HG03469 (cell line): ENCODE data around the gene GATC.
A peak's percentile ranks its signal among the peaks of the same experiment; 100 is the strongest.

Experiments used
- ATAC-seq: cut with Tn5 transposase; IDR thresholded peaks from one replicate; pipeline ENCODE4 v1.9.1; 2021; ENCODE audit warnings: mild to moderate bottlenecking, moderate library complexity, moderate number of reproducible peaks; ENCODE audit not compliant: unreplicated experiment

The GATC gene

DNA sequence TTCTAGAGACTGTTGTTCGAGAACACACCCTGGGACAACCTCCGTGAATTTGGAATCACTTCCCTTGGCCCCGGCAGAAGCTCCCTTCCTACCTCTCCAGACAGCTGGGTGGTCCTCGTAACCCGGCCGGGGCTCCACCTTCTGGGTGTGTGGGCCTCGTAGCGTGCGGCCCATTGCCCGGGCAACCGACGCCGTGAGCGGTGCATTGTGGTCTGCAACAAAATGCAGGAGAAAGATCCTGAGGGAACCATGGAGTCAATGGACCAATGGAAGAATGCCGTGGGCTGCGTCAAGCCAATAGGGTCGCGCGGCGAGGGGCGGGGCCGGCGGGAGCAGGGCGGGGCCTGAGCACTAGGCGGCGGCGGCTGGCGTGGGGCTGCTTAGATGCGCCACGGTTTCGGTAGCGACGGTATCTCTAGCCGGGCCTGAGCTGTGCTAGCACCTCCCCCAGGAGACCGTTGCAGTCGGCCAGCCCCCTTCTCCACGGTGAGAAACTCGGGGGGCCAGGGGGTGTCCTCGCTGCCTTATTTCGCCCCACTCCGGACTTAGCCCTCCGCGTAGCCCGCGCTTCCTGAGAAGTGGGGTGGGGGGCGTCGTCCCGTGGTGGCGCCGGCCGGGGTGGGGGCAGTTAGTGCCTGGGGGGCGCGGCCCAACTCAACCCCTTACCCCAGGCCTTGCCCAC, 49.6 kb downstream of the GATC start, which contains the start of gene DYNLL1:
DYNLL1 (plus strand) TSS at position 383 of the 682 bp plus-strand sequence. CDS start 309 bp downstream, outside the sequence.
- peak; percentile 80 for ATAC-seq

DNA sequence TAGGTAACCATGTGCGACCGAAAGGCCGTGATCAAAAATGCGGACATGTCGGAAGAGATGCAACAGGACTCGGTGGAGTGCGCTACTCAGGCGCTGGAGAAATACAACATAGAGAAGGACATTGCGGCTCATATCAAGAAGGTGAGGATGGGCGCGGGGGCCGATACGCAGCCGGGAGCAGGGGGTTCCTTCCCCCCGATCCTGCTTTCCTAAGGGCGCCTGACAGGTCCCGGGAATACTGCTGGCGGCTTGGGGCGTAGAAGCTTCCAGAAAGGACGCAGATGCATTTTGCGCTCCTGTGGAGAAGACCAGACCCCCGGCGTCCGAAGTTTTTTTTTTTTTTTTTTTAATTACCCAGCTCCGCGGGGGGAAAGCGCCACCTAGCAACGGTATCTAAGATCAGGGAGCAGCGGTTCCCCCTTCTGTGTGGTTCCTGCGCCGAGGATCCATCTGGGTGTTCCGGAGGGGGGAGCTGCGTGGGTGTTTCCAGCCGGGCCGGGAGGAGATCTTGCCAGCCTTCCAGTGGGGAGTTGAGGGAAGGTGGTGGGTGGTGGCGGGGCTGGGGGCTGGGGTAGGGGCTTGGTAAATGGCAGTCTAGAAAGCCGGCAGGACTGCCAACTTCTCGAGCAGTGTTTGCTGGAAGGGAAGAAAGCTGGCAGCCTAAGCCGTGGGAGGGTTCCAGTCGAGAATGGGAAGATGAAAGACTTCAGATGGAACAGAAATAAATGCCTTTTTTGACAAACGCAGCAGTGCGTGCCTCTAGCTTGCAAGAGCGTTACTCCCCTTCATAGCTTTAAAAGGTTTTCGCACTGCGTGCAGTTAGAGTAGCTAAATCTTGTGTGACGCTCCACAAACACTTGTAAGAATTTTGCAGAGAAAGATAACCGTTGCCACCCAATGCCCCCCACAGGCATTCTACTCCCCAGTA, 50.4 kb downstream of the GATC start:
- ATAC-seq, result no peak

DNA sequence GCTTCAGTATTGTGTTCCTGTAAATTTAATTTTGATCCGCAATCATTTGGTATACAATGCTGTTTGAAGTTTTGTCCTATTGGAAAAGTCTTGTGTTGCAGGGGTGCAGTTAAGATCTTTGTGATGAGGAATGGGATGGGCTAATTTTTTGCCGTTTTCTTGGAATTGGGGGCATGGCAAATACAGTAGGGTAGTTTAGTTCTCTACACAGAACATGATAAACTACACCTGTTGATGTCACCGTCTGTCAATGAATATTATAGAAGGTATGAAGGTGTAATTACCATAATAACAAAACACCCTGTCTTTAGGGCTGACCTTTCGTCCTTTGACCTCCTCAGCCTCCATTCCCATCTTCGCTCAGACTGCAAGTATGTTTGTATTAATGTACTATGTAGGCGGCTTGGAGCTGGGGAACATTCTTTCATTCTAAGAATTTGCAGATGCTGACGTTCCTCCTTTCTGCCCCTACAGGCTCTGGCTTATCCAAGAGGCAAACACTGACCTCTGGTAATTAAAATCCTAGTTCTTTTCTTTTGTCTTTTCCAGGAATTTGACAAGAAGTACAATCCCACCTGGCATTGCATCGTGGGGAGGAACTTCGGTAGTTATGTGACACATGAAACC, 51.4 kb downstream of the GATC start:
- no peak for ATAC-seq

DNA sequence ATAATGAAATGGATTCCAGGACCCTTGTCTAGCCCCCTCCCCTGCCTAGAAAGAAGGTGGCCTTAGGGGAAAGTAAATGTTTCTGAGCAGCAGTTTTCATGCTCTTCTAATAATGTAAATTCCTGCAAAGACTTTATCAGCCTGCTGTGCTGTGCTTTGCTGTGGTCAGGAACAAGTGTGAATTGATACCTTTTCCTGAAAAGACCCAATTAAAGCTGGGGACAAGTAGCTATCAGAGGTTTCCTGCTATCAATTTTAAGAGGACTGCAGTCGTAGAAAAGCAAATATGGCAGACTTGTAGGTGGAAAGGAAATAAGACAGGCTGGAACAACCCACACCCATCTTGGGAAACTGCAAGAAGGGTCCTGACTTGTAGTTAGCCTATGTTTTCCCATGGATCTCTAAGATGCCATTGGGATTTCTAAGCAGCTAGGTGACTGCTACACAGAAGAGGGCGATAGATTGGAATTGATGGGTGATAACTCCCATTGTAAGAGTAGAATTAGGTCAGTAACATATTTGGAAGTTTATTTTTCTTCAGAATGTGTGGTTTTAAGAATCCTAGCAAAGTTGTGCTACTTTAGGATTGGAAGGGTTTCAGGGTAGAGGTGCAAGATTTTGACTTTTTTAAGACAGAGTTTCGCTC, 52.7 kb downstream of the GATC start:
- ATAC-seq, result no peak

DNA sequence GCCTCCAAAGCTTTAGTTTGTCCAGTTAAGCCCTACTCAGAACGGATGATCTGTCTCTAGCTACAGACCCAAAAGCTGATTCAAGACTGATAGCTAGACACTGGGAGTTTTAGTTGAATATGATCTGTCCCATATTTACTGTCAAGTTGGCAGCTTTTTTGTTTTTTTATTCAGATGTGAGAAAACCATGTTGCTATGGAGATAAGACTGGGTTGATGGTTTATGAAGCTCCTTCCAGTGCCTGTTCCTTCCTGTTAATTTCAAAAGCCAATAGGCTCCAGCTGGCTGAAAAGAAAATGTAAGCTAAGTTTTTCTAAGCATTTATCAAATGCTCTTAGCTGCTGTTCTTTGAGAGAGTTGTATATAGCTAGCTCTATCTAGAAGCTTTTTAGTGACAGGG, 54.3 kb downstream of the GATC start:
- ATAC-seq, result no peak

DNA sequence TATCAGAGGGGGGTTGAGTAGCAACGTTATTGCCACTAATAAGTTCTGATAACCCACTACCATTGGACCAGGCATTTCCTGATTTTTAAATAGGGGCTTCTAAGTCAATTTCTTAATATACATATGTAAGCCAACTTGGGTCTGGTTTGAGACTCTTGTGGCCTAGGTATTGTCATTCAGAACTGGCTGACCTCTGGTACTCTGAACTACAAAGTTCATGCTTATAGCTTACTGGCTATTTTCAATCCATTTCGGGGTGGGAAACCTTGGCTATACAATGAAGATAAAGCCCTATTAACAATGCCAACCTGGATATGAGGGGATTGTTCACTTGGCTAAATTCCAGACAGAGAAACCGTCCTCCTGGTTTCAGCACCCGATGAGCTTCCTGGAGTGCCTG, 58.3 kb downstream of the GATC start:
- no peak for ATAC-seq

DNA sequence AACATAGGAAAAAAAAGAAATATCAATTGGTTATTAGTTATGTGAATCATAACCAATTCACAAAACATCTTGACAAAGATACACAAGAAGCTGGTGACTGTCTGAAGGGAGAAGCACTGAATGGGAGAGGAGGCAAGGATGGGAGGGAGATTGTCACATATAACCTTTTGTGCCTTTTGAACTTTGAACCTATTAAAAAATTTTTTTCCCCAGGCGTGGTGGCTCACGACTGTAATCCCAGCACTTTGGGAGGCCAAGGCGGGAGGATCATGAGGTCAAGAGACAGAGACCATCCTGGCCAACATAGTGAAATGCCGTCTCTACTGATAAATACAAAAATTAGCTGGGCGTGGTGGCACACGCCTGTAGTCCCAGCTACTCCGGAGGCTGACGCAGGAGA, 62.3 kb downstream of the GATC start:
- ATAC-seq, result no peak
